HEK293 (cell line): Measurements from ENCODE around the gene CZIB.

Experiments used
- CTCF ChIA-PET: fragments of 350-600 bp; formaldehyde crosslinking; extraction: SDS; loops from one replicate; lab custom pipeline; 2021; ENCODE audit warnings: antibody characterized with exemption; lab: Yijun Ruan, JAX
- POLR2A ChIA-PET: fragments of 300-600 bp; formaldehyde crosslinking; extraction: SDS; loops from one replicate; lab custom pipeline; 2020; ENCODE audit warnings: antibody characterized with exemption, inconsistent platforms; lab: Yijun Ruan, JAX
- H3K27ac ChIP-seq: fragments of 200-500 bp; sonication (Bioruptor generic); 2 replicates; pipeline ENCODE4 v1.5.1; 2014; ENCODE audit warnings: low read depth, low read length, control low read depth, inconsistent platforms; ENCODE audit errors: extremely low read depth
- H3K36me3 ChIP-seq, 2 experiments: fragments of 200-500 bp in 1 of 2; sonication (Bioruptor generic) in 1 of 2; 1 replicate in 1 of 2; 2 replicates in 1 of 2; pipeline ENCODE4 v1.5.1; 2014 to 2017; ENCODE audit warnings: inconsistent platforms in 2 of 2, low read length in 2 of 2; ENCODE audit not compliant: control insufficient read depth in 2 of 2, insufficient read depth in 1 of 2
- H3K4me1 ChIP-seq: fragments of 200-500 bp; sonication (Bioruptor generic); 2 replicates; pipeline ENCODE4 v1.5.1; 2014; ENCODE audit warnings: mild to moderate bottlenecking, low read length, inconsistent platforms; ENCODE audit not compliant: control insufficient read depth, insufficient read depth
- H3K4me3 ChIP-seq: 2 replicates; pipeline ENCODE4 v1.5.1; 2011; ENCODE audit warnings: low read depth, mild to moderate bottlenecking, control low read depth, low read length, moderate library complexity
- H3K9me3 ChIP-seq: fragments of 200-500 bp; sonication (Bioruptor generic); 2 replicates; pipeline ENCODE4 v1.5.1; 2014; ENCODE audit warnings: low read depth, low read length, inconsistent platforms; ENCODE audit not compliant: control insufficient read depth, insufficient read depth
- ATF2 ChIP-seq: fragments of 450-650 bp; formaldehyde crosslinking; IDR thresholded peaks from 2 replicates; pipeline ENCODE4 v1.5.1; 2016; ENCODE audit warnings: missing biosample characterization, missing genetic modification characterization, low read depth
- HIC1 ChIP-seq: fragments of 450-650 bp; formaldehyde crosslinking; IDR thresholded peaks from 2 replicates; pipeline ENCODE4 v1.5.1; 2016; ENCODE audit warnings: missing biosample characterization, missing genetic modification characterization
- KLF10 ChIP-seq: fragments of 450-650 bp; IDR thresholded peaks from 2 replicates; pipeline ENCODE4 v1.5.1; 2018; ENCODE audit warnings: missing biosample characterization, mild to moderate bottlenecking, missing genetic modification characterization
- MEIS1 ChIP-seq: sonication (generic); formaldehyde crosslinking; IDR thresholded peaks from 2 replicates; pipeline ENCODE4 v1.8.1; 2022; ENCODE audit warnings: missing genetic modification reagents, mild to moderate bottlenecking, borderline replicate concordance
- PRDM1 ChIP-seq: fragments of 450-650 bp; formaldehyde crosslinking; IDR thresholded peaks from 2 replicates; pipeline ENCODE4; 2016; ENCODE audit warnings: missing biosample characterization, missing genetic modification characterization
- SCRT2 ChIP-seq: fragments of 450-650 bp; formaldehyde crosslinking; IDR thresholded peaks from 2 replicates; pipeline ENCODE4 v1.5.1; 2016; ENCODE audit warnings: missing biosample characterization, missing genetic modification characterization
- SETDB1 ChIP-seq: IDR thresholded peaks from one replicate; pipeline ENCODE4 v1.6.1; 2017; ENCODE audit warnings: mild to moderate bottlenecking, low read length, moderate library complexity, mixed read lengths; ENCODE audit not compliant: insufficient read length
- WT1 ChIP-seq: fragments of 450-650 bp; formaldehyde crosslinking; IDR thresholded peaks from 2 replicates; pipeline ENCODE4 v1.5.1; 2016; ENCODE audit warnings: missing biosample characterization, missing genetic modification characterization
- ZFP3 ChIP-seq: fragments of 450-650 bp; formaldehyde crosslinking; IDR thresholded peaks from 2 replicates; pipeline ENCODE4 v1.5.1; 2016; ENCODE audit warnings: low read depth, missing biosample characterization, missing genetic modification characterization
- ZNF132 ChIP-seq: fragments of 450-650 bp; formaldehyde crosslinking; IDR thresholded peaks from 2 replicates; pipeline ENCODE4 v1.5.1; 2017; ENCODE audit warnings: missing biosample characterization, missing genetic modification characterization, borderline replicate concordance
- ZNF155 ChIP-seq: fragments of 450-650 bp; formaldehyde crosslinking; IDR thresholded peaks from 2 replicates; pipeline ENCODE4 v1.5.1; 2016; ENCODE audit warnings: missing biosample characterization, missing genetic modification characterization
- ZNF184 ChIP-seq: fragments of 450-650 bp; IDR thresholded peaks from 2 replicates; pipeline ENCODE4 v1.5.1; 2018; ENCODE audit warnings: missing biosample characterization, mild to moderate bottlenecking, missing genetic modification characterization
- ZNF202 ChIP-seq: fragments of 450-650 bp; formaldehyde crosslinking; IDR thresholded peaks from 2 replicates; pipeline ENCODE4 v1.5.1; 2016; ENCODE audit warnings: missing biosample characterization, missing genetic modification characterization, borderline replicate concordance
- ZNF24 ChIP-seq: fragments of 450-650 bp; formaldehyde crosslinking; IDR thresholded peaks from 2 replicates; pipeline ENCODE4 v1.5.1; 2016; ENCODE audit warnings: missing biosample characterization, missing genetic modification characterization
- ZNF302 ChIP-seq: fragments of 450-650 bp; formaldehyde crosslinking; IDR thresholded peaks from 2 replicates; pipeline ENCODE4 v1.5.1; 2016; ENCODE audit warnings: missing biosample characterization, missing genetic modification characterization, low read depth
- ZNF354C ChIP-seq: fragments of 450-650 bp; formaldehyde crosslinking; IDR thresholded peaks from 2 replicates; pipeline ENCODE4 v1.5.1; 2016; ENCODE audit warnings: missing biosample characterization, missing genetic modification characterization, low read depth, borderline replicate concordance
- ZNF416 ChIP-seq: fragments of 450-650 bp; formaldehyde crosslinking; IDR thresholded peaks from 2 replicates; pipeline ENCODE4 v1.5.1; 2016; ENCODE audit warnings: missing biosample characterization, missing genetic modification characterization
- ZNF426 ChIP-seq: fragments of 450-650 bp; formaldehyde crosslinking; IDR thresholded peaks from 2 replicates; pipeline ENCODE4 v1.5.1; 2017; ENCODE audit warnings: missing biosample characterization, missing genetic modification characterization, mild to moderate bottlenecking, inconsistent platforms, moderate library complexity
- ZNF48 ChIP-seq: fragments of 450-650 bp; formaldehyde crosslinking; IDR thresholded peaks from 2 replicates; pipeline ENCODE4 v1.5.1; 2016; ENCODE audit warnings: missing biosample characterization, missing genetic modification characterization
- ZNF596 ChIP-seq: fragments of 450-650 bp; IDR thresholded peaks from 2 replicates; pipeline ENCODE4 v1.5.0; 2018; ENCODE audit warnings: missing biosample characterization, mild to moderate bottlenecking, missing genetic modification characterization, moderate library complexity
- ZNF621 ChIP-seq: fragments of 450-650 bp; formaldehyde crosslinking; IDR thresholded peaks from 2 replicates; pipeline ENCODE4 v1.5.1; 2017; ENCODE audit warnings: missing biosample characterization, missing genetic modification characterization
- ZNF639 ChIP-seq: fragments of 450-650 bp; formaldehyde crosslinking; IDR thresholded peaks from 2 replicates; pipeline ENCODE4 v1.5.1; 2016; ENCODE audit warnings: missing biosample characterization, missing genetic modification characterization
- ZNF677 ChIP-seq: fragments of 450-650 bp; IDR thresholded peaks from 2 replicates; pipeline ENCODE4 v1.5.0; 2018; ENCODE audit warnings: missing biosample characterization, mild to moderate bottlenecking, missing genetic modification characterization, moderate library complexity
- ZNF768 ChIP-seq: fragments of 450-650 bp; formaldehyde crosslinking; IDR thresholded peaks from 2 replicates; pipeline ENCODE4 v1.5.1; 2018; ENCODE audit warnings: missing biosample characterization, mild to moderate bottlenecking, missing genetic modification characterization
- ZNF792 ChIP-seq: fragments of 450-650 bp; formaldehyde crosslinking; IDR thresholded peaks from 2 replicates; pipeline ENCODE4 v1.5.1; 2016; ENCODE audit warnings: missing biosample characterization, missing genetic modification characterization
- ZNF843 ChIP-seq: fragments of 450-650 bp; formaldehyde crosslinking; IDR thresholded peaks from 2 replicates; pipeline ENCODE4 v1.5.1; 2016; ENCODE audit warnings: missing biosample characterization, missing genetic modification characterization
- ZXDB ChIP-seq: fragments of 450-650 bp; formaldehyde crosslinking; IDR thresholded peaks from 2 replicates; pipeline ENCODE4 v1.5.1; 2016; ENCODE audit warnings: missing biosample characterization, missing genetic modification characterization

Gene CZIB

DNA sequence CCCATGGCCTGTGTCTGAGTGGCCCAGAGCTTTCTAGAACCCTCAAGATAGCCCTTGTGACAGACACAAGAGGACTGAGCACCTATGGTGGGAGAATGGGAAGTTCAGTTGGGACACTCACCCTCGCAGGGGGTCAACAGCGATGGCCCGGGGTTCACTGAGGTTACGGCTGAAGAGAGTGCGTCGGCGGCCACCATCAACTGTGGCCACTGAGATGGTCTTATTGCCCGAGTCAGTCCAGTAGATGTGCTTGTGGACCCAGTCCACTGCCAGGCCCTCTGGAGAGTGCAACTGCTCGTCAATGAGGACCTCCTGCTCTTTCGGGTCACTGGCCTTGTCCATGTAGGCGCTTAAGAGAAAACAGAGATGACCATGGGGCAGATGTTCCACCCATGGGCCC, 43.6 kb upstream of the CZIB start:
- no peak for TF ChIP-seq ZNF677 (tag by site-specific recombination)

DNA sequence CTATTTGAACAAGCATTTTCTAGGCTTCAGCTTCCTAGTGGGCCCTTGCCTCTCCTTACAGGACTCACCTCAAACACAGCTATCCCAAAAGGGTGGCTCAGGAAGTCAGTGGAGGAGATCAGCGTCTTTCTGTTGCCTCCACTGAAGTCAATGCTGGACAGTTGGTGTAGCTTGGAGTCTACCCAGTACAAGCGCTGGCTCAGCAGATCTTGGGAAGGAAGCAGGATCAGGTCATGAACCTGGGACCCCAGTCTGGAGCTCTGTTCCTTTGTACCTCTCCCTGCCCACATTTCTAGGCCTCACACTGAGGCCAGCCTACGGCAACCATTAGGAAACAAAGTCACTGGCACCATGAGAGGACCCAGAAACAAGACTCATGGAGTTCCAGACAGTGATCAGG, 41.6 kb upstream of the CZIB start:
- POLR2A ChIA-PET, result no interaction called here
- TF ChIP-seq ZNF639 (tag by site-specific recombination) (no peak), ZNF48 (tag by site-specific recombination) (no peak), ZNF24 (tag by site-specific recombination) (no peak), ZXDB (tag by site-specific recombination) (no peak), ZNF302 (tag by site-specific recombination) (no peak), MEIS1 (no peak), SCRT2 (tag by site-specific recombination) (no peak), ZNF843 (tag by site-specific recombination) (no peak), ZFP3 (no peak), ZNF621 (tag by site-specific recombination) (no peak), ZNF184 (no peak), ATF2 (tag by site-specific recombination) (no peak), ZNF596 (tag by site-specific recombination) (no peak)
- H3K36me3 ChIP-seq, result peaks cover 6 to 81% of the 10 kb centered on the region in 2 experiments; a peak in 1 of 3 replicates
- H3K27ac ChIP-seq, result no peak overlapping the region
- no peak overlapping the region for H3K4me3 ChIP-seq
- no peaks in the 10 kb centered on the region for H3K9me3 ChIP-seq
- CTCF ChIA-PET, result interaction anchor here (0.6 kb wide), 1 partner anchor 21 kb away, joined by 3 read pairs; no protein-coding TSS in a partner anchor
- no peaks in the 10 kb centered on the region for H3K4me1 ChIP-seq

More for the DNA sequence above, 43.6 kb upstream of the CZIB start:
- Histone ChIP-seq H3K27ac (no peak overlapping the region), H3K4me3 (no peak overlapping the region), H3K36me3 (peaks cover 4 to 81% of the 10 kb centered on the region in 2 experiments; a peak in 1 of 3 replicates), H3K4me1 (no peaks in the 10 kb centered on the region), H3K9me3 (no peaks in the 10 kb centered on the region)
- ChIA-PET POLR2A (no interaction called here), CTCF (interaction anchor here (0.9 kb wide), 1 partner anchor 13 kb away, joined by 3 read pairs; no protein-coding TSS in a partner anchor)

- peaks cover 6 to 82% of the 10 kb centered on the region in 2 experiments; a peak in 1 of 3 replicates for H3K36me3 ChIP-seq
- CTCF ChIA-PET, result interaction anchor here (2.1 kb wide), 1 partner anchor 132 kb away, joined by 6 read pairs; no protein-coding TSS in a partner anchor
- POLR2A ChIA-PET, result no interaction called here
- no peak for TF ChIP-seq ZNF202 (tag by site-specific recombination)
- no peak for TF ChIP-seq SETDB1
- TF ChIP-seq ZNF792 (tag by site-specific recombination), result no peak
- no peak for TF ChIP-seq ZNF416
- TF ChIP-seq ZNF155 (tag by site-specific recombination), result no peak
- TF ChIP-seq ZNF132, result no peak
- TF ChIP-seq ZNF354C (tag by site-specific recombination), result no peak
- no peak for TF ChIP-seq PRDM1
- no peak for TF ChIP-seq ZNF426 (tag by site-specific recombination)
- no peak for TF ChIP-seq WT1 (tag by site-specific recombination)
- no peak for TF ChIP-seq ZNF768 (tag by site-specific recombination)
- no peak for TF ChIP-seq HIC1 (tag by site-specific recombination)
- TF ChIP-seq KLF10 (tag by site-specific recombination), result no peak
- TF ChIP-seq, all 188 proteins: peak for 0
- no peaks in the 10 kb centered on the region for H3K4me1 ChIP-seq
- H3K27ac ChIP-seq, result no peak overlapping the region
- no peaks in the 10 kb centered on the region for H3K9me3 ChIP-seq
- no peak overlapping the region for H3K4me3 ChIP-seq
Observed at GRCh38 chr1:53260631-53261247, 40.3 kb upstream of the CZIB start.
